Fibroblast of the conjunctiva (primary cell): ENCODE results near the gene SSX3.
"Not testable (repeated sequence)": the region's sequence is repeated elsewhere in the genome, so short reads cannot be mapped to it uniquely, and the experiment has no call there.

Experiments
- DNase-seq: peaks from one replicate; pipeline ENCODE4 v3.0.0-alpha.2; 2010; ENCODE audit warnings: low read depth

Gene SSX3, protein sequence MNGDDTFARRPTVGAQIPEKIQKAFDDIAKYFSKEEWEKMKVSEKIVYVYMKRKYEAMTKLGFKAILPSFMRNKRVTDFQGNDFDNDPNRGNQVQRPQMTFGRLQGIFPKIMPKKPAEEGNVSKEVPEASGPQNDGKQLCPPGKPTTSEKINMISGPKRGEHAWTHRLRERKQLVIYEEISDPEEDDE

DNA sequence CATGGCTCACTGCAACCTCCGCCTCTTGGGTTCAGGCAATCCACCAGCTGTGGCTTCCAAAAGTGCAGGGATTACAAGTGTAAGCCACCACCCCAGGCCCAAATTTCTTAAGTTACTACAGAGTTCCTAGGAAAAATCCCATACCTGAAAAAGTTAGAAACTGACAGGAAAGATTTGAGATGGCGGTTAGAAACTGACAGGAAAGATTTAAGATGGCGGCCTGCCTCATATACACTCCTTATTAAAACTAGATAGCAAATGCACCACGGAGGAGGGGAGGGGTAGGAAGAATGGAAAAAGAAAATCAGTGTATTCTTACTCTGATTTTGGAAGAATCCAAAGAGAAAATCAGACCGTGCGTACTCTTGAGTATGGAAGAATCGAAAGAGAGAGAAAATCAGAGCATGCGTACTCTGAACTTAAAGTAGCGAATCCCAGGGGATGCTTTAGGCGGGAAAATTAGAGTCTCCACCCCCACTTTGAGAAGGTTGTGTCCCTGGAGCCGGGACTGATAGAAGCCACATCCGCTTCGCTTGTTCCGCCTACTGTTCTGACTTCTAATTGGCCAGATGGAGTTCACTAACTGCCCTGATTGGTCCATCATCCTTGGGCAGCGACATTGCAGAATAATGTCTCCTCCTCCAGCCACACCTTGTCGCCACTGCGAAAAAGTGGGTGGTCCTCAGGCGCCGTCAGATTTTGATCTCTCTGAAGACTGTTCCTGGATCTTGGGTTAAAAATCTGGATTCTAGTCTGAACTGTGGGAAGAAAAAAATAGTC, at the start of gene SSX3:
Gene SSX3 (minus strand): TSS at position 389 of the 780 bp plus-strand sequence. CDS start 1,454 bp downstream, outside the sequence.
- DNase-seq, result not testable (repeated sequence)

DNA sequence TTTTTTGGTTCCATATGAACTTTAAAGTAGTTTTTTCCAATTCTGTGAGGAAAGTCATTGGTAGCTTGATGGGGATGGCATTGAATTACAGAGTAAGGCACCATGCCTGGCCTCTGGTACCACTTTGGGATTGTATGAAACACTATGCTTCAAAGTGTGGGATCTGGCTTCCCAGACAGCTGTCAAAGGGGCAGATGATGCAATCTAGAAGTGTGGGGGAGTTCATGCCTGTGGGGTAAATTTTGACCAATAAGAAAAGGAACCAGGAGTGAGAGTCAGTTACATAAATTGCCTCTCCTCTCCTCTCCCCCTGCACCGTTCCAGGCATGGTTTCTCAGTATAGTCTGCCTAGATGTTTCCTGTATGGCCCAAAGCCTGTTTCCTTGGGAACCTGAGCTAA, 41.3 kb upstream of the SSX3 start:
- DNase-seq, result not testable (repeated sequence)

DNA sequence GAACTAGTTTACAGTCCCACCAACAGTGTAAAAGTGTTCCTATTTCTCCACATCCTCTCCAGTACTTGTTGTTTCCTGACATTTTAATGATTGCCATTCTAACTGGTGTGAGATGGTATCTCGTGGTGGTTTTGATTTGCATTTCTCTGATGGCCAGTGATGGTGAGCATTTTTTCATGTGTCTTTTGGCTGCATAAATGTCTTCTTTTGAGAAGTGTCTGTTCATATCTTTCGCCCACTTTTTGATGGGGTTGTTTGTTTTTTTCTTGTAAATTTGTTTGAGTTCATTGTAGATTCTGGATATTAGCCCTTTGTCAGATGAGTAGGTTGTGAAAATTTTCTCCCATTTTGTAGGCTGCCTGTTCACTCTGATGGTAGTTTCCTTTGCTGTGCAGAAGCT, 40.4 kb upstream of the SSX3 start:
- not testable (repeated sequence) for DNase-seq

DNA sequence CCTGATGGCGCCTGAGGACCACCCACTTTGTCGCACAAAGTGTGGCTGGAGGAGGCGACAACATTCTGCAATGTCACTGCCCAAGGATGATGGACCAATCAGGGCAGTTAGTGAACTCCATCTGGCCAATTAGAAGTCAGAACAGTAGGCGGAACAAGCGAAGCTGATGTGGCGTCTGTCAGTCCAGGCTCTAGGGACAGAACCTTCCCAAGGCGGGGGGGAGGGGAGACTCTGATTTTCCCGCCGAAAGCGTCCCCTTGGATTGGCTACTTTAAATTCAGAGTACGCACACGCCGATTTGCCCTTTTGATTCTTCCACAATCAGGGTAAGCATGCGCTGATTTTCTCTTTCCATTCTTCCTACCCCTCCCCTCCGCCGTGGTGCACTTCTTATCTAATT, 26.7 kb upstream of the SSX3 start, which contains the start of gene SSX4:
Gene SSX4 (plus strand): TSS at position 301 of the 400 bp plus-strand sequence. CDS start 515 bp downstream, outside the sequence.
- DNase-seq, result not testable (repeated sequence)

DNA sequence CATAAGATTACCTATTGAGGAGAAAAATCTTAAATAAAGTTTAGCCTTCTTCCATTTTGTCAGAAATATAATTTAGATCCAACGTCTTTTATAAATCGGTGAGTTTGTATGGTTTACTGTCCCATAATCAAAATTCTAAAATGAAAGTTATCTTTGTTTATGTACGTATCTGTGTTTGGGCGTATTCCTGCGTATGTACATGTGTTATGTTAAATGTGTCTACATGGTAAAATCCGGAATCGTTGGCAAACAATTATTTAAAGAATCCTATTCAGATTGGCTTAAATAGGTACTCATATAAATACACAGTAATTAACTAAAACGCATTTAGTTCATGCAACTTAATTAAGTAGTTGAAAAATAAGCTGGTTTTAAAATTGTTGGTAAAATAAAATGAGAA, 13.9 kb upstream of the SSX3 start:
- not testable (repeated sequence) for DNase-seq

DNA sequence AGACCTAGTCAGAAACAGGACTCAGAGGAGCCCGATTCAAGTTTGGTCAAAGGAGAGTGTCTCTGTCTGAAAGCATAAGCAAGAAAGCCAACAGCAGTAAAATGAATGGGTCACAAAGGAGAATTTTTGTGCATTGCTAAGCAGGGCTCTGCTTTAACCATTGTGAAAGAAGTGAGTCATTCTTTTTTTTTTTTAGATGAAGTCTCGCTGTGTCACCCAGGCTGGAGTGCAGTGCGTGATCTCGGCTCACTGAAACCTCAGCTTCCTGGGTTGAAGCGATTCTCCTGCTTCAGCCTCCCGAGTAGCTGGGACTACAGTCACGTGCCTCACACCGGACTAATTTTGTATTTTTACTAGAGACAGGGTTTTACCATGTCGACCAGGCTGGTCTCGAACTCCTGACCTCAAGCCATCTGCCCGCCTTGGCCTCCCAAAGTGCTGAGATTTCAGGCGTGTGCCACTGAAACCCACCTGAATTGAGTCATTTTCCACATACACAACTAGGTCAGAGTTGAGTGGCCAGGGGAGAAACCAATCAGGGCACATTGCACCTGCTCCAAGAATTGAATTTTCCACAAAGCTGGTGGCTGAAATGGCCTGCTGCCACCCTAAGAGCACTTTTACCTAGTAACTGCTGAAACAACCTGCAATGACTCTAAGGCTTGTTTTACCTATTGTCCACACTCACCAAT, 11.4 kb upstream of the SSX3 start:
- DNase-seq, result not testable (repeated sequence)

DNA sequence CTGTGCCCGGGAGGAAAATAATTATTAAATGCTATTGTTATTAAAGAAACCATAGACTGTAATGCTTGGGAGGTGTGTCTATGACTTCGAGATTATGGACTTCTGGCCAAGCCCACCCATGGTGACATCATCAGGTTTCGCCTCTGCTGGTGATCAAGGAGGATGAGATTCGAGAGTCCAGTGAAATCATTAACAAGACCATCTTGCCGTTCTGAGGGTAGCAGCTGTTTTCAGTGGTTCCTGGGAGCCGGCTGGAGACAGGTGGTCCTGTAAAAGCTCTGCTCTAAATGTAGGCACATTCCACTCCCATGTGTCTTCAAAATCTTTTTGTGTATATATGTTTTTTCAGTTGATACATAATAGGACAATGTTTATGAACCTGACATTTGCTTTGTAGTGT, 2.8 kb upstream of the SSX3 start:
- DNase-seq, result not testable (repeated sequence)

DNA sequence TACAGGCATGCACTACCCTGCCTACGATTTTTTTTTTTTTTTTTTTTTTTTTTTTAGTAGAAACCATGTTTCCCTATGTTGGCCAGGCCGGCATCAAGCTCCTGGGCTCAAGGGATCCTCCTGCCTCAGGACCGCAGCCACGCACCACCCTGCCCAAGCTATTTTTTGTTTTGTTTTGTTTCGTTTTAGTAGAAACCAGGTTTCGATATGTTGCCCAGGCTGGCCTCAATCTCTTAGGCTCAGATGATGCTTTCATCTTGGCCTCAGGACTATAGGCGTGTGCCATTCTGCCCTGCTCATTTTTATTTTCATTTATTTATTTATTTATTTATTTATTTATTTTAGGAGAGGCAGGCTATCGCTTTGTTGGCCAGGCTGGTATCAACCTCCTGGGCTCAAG, 1.2 kb upstream of the SSX3 start:
- DNase-seq, result no peak

DNA sequence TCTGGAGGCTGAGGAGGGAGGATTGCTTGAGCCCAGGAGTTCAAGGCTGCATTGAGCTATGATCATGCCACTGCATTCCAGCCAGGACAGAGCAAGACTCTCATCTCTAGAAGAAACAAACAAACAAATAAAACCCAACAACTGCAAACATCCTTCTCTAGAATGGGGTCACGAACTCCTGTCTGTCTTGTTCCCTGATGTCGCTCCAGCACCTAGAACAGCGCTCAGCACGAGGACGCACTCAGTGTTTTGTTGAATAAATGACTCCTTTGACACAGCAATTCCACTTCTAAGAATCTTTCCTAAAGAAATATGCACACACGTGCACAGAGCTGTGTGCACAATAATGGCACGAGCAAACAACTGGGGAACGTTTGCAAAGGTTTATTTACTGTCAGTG, 10.4 kb downstream of the SSX3 start:
- not testable (repeated sequence) for DNase-seq

DNA sequence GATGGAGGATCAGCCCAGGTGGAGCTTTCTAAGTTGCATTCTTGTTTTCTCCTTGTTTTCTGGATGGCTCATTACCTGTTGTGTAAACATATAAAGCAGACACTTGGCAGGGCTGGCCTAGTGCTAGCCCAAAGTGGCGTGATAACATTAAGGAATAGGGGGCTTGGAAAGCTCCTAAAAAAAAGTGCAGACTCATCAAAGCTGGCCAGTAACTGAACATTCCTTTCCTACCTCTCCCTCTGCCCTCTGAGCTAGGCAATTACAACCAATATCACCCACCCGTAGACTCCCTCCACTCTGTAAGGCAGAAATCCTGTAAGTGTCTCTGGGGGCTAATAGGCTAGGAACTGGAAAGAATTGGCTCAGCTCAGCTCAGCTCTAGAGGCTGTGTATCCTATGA, 42.5 kb downstream of the SSX3 start:
- not testable (repeated sequence) for DNase-seq

DNA sequence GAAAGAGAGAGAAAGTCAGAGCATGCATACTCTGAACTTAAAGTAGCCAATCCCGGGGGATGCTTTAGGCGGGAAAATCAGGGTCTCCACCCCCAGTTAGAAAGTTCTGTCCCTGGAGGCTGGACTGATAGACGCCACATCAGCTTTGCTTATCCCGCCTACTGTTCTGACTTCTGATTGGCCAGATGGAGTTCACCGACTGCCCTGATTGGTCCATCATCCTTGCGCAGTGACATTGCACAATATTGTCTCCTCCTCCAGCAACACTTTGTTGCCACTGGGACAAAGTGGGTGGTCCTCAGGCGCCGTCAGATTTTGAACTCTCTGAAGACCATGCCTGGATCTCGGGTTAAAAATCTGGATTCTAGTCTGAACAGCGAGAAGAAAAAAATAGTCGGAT, 50.3 kb downstream of the SSX3 start:
- no peak for DNase-seq
